NCI-H524 treated with DMSO at 0.1 percent for 48 hours (cell line): ENCODE measurements around the gene CABP4.

Source experiments
- DNase-seq: peaks from one replicate; lab custom pipeline; 2025; lab: John Stamatoyannopoulos, UW

The CABP4 gene

DNA sequence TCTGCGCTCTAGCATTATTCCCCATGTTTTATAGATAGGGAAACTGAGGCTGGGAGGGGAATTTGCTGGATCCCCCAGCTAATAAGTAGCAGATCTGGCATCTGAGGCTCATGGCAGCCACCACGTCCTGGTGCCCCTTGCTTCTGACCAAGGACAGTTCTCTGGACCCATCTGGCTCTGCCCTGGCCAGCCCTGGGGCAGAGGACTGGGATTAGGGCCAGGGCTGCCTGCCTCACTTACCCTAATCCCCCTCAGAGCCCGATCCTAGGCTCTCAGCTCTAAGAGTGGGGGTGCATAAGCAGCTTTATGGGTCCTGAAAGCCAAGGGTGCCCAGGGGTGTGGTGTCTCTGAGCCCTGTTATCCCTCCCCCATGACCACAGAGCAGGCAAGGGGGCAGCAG is at the start of gene CABP4:
TSS of gene CABP4 (plus strand) at position 301 of the 400 bp plus-strand sequence. CDS start at position 371, 70 bp downstream.
- no peak for DNase-seq

DNA sequence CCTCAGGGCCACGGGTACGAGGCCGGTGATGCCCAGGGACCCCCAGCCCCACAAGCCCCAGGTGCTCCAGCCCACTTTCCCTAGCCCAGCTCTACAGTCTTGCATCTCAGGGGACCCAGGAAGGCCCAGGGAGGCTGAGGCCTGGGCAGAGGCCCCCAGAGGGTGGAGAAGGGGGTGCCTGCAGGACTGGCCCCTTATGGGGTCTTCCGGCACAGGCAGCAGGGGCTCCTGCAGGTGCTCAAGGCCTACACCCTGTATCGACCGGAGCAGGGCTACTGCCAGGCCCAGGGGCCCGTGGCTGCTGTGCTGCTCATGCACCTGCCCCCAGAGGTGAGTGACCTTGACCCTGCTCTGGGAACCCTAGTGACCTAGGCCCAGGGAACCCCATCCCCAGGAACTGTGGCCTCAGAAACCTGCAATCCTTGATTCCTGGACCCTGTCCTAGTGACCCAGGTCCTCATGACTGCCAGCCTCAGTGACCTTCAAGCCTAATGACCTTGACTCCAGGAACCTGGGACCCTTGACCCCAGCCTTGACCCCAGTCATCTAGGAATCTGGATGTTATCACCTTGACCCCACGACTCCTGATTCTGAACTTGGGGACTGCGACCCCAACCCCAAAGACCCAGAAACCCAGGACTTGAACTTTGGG is 49.3 kb upstream of the CABP4 start:
- no peak for DNase-seq

DNA sequence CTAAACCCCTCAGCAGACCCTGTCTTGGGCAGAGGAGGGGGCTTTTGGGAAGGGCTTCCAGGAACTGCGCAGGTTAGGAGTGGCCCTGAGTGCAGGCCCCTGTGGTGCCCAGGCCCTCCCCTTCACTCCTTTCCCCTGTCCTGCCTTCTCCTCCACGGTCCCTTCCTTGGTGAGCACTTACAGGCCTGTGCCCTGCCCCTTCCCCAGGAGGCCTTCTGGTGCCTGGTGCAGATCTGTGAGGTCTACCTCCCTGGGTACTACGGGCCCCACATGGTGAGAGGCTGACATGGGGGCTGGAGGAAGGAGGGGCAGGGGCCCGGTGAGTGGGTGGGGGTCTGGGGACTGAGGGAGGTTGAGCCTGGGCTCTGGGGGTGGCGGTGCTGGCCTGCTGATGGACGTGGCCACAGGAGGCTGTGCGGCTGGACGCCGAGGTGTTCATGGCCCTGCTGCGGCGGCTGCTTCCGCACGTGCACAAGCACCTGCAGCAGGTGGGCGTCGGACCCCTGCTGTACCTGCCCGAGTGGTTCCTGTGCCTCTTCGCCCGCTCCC is 48.7 kb upstream of the CABP4 start:
- DNase-seq: no peak

DNA sequence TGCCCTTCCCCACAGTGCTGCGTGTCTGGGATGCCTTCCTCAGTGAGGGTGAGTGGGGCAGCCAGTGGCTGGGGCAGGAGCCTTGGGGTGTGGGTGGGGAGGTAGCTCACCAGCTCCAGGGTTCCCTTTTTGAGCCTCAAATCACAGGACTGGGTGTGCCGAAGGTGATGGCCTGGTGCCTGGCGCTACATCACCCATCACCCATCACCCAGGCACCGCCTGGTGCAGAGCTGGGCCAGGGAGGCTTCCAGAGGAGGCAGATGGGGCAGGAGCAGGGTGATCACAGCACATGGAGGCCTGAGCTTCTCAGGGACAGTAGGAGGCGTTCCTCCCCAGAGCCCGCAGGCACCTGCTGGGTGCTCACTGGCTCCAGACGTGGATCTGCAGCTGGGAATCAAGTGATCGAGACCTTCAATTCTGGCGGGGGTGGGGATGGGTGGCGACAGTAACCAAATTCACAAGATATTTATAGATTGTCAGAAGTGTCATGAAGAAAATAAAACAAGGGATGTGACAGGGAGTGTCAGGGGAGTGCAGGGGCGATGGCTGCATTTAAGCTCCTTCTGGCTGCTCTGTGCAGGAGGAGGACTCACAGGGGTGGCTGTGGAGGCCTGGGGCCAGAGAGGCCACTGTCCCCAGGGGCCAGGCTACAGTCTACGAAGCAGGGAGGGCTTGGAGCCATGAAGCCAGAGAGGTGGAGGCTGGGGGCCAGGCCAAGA is 48.0 kb upstream of the CABP4 start:
- no peak for DNase-seq

DNA sequence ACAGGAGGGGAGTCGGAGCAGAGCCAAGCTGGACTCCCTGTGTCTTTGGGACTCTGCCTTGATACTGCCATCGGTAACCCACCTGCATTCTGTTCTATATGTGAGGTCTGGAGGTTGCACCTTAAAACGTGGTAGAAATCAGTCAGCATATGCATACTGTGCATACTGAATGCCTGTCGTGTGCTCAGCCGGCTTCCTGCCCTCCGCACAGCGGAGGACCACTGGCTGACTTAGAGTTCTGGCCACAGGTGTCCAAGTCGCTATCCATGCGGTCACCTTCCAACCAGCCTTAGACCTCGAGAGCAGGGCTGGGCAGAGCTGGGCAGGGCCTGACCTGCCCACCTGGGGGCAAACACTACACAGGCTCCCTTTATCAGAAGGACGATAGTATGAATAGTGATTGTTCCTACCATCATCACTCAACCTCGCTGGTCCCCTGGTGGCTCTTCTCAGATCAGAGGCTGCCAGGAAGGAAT is 47.4 kb upstream of the CABP4 start:
- DNase-seq: no peak

DNA sequence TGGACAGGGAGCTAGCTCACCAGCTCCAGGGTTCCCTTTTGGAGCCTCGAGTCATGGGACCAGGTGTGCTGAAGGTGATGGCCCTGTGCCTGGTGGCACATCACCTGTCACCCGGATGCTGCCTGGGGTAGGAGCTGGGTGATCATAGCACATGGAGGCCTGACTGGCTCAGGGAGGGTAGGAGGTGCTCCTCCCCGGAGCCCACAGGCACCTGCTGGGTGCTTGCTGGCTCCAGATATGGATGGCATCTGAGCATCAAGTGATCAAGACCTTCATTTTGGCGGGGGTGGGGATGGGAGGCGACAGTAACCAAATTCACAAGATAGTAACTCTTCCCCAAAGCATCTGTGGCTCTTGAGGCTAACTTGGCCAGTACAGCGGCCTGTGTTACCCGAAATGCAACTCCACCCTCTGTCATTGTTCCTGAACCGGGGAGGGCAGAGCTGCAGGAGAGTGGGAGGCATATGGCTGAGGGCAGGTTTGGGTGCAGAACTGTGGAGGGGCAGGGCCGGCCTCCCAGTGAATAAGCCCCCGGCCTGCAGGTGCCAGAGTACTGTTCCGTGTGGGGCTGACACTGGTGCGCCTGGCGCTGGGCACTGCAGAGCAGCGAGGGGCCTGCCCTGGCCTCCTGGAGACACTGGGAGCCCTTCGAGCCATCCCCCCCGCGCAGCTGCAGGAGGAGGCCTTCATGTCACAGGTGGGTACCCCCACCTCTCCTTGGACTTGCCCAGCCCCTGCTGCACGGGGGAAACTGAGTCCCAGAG is 46.5 kb upstream of the CABP4 start:
- DNase-seq: no peak

DNA sequence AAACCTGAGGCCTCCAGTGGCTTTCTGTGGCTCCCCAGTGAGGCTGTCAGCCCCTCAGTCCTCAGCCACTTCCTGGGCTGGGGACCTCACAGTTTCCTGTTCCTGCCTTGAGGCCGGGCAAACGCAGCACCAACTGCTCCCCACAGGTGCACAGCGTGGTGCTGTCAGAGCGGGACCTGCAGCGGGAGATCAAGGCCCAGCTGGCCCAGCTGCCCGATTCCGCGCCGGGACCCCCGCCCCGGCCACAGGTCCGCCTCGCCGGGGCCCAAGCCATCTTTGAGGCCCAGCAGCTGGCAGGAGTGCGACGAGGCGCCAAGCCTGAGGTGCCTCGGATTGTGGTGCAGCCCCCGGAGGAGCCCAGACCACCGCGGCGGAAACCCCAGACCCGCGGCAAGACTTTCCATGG is 45.9 kb upstream of the CABP4 start:
- no peak for DNase-seq

DNA sequence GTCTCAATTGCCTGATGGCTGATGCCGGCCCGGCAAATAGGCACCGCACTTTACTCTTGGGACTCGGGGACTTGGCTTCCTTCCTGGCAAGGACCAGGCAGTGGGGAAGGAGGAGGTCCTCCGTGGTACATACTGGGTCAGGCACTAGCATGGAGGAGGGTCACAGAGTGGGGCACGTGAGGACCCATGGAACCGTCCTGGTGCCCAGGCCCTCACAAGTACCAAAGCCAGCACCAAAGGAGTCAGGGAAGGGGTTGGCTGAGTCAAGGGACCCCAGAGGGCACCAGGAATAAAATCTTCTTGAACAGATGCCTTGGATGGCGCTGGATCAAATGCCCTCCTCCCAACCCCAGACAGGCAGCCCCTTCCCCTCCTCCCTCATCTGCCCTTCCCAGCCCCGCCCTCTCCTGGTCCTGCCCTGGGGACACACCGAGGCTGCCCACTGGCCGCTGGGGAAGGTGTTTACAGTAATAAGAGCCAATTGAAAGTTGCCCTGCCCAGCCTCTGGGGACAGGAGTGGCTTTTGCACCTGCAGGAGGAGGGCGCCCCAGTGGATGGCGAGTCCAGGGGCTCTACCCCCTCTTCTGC is 45.3 kb upstream of the CABP4 start:
- no peak for DNase-seq

DNA sequence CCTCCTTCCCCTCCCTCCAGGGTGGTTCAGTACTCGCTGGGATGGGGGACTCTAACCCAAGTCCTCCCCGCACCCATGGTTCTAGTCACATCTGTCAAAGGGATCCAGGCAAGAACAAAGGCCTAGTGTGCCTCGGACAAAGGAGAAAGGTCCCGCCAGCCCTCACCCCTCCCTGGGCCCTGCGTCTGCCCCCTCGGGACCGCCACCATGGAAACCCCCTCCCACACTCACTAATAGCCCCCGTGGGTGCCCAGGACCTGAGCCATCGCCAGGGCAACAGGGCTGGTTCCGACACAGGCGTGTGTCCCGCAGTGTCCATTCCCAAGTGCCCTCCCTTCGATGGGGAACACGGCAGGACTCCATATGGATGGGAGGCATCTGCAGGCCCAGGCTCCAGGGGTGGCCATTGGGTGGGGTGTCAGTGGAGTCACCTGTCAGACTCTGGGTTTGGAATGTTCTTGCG is 44.8 kb upstream of the CABP4 start:
- DNase-seq: no peak

DNA sequence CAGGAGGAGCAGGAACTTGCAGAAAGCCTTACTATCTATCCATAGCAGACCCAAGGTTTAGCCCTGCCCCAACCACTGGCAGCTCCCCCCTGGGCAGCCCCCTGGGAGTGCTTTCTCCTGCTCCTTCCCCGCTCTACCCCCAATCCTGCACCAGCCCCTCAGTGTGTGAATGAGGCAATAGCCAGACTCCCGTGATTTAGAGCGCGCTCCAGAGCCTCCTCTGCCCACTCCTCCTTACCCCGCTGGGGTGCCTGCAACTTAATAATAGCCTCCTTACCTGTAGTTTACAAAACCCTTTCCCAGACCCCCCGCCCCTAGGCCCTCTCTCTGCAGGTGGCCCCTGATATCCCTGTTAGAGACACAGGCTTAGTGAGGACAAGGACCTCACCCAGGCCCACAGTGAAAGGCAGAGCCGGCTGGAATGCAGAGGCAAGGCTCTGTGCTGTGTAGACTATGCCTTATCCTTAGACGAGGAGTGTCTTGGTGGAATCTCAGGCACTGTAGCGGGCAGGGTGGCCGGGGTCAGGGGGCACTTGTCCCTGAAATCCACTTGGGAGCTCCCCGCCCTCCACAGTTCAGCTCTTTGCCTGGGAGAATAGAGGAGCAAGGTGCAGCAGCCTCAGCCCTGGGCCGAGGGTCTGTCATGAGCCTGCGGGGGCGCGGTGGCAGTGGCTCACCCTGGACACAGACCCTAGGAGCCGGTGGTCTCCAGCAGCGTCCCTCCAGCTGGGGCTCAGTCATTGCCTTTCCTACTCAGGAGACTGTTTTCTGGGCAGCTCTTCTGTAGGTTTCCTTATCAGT is 44.0 kb upstream of the CABP4 start:
- no peak for DNase-seq

DNA sequence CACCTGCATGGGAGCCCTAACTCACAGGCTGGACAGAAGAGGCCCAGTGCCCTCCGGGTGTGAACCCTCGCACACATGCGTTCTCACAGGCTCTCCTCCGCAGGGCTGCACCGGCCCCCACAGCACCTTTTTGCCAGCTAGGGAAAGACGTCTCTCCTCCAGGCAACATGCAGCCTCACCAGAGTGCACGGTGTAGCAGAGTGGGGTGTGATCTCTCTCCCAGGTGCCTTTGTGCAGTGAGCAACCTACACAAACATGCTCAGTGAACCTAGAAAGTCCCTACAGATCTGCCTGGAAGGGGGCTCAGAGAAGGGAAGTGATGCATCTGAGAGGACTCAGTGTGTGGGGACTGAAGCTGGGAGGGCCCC is 43.4 kb upstream of the CABP4 start:
- DNase-seq: no peak

DNA sequence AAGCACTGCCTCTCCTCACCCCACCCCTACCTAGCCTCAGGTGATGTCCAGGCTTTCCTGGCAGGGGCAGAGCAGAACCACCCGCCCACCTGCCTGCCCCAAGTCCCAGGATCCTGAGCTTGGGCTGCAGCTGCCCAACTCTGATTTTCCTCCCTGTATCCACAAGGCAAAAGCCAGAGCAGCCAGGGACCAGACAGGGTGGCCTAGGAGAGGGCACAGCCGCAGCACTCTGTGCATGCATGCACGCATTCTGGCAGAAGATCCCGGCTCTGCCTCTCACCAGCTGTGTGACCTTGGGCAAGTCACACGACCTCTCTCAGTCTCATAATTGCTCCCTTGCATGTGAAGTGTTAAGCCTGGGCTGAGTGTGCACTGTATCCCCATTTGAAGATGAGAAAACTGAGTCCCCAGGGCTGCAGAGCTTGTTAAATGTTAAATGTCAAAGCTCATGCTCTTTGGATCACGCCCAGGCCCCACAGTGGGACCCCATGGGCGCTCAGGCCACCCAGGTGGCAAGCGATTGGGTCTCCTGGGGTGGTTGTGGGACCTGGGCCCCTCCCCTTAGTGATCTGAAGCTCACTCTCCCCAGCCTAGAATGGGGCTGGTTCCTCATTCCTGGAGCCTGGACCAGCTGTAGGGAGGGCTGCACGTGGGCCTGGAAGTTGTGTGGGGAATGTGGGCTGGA is 42.5 kb upstream of the CABP4 start:
- DNase-seq: no peak

DNA sequence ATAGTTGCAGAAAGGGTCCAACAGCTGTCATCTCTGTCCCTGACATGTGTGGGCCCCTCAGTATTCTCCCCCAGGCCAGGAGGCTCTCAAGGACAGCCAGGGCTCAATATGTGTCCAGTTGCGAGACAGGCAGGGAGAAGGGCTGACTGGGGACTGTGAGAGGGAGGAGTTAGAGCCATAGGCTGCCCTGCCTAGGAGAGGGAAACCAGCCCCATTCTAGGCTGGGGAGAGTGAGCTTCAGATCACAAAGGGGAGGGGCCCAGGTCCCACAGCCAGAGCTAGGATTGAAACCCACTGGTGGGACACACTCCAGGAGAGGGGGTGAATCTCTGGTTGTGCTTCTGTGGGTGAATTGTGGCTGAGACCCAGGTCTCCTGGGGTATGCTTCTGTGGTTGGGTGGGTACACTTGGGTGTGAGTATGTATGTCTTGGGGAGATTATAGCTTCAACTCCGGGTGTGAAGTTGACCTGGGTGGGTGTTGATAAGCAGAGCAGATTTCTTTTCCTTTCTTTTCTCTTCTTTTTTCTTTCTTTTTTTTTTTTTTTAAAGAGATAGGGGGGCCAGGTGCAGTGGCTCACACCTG is 41.8 kb upstream of the CABP4 start:
- DNase-seq: no peak

DNA sequence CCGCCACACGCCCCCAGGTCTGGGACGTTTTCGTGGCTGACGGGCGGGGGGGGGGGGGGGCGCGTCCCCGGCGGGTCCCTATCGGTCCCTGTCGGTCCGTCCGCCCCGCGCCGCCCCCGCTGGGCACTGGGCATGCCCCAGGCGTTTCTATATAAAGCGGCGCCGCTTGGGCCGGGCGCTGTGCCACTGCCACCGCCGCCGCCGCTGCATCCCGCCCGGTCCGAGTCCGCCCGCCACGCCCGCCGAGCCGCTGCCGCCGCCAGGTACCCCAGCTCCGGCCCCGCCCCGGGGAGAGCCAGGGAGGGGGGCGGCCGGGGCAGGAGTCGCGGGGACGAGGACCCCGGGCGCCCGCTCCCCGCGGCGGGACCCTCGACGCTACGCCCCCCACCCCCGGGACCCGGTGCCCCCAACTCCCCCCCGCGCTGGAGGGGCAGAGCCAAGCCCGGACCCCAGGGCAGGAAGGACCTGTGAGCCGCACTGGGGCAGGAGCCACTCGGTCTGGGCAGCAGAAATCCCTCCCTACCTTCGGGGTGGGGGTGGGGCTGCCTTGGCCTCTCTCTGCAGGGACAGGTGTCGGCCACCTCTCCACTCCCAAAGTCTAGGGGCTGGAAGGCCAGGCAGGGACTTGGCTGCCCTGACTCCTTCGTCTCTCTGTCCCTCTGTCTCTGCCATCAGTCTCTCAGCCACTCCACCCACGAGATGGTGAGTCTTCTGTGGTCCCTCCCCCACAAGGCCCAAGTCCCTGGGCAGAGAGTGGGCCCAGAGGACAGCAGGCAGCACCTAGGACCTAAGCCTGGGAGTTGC is 39.5 kb upstream of the CABP4 start, which contains the start of gene CARNS1:
TSS of gene CARNS1 (plus strand) at position 178 of the 804 bp plus-strand sequence. CDS start at position 700, 522 bp downstream.
- no peak for DNase-seq

DNA sequence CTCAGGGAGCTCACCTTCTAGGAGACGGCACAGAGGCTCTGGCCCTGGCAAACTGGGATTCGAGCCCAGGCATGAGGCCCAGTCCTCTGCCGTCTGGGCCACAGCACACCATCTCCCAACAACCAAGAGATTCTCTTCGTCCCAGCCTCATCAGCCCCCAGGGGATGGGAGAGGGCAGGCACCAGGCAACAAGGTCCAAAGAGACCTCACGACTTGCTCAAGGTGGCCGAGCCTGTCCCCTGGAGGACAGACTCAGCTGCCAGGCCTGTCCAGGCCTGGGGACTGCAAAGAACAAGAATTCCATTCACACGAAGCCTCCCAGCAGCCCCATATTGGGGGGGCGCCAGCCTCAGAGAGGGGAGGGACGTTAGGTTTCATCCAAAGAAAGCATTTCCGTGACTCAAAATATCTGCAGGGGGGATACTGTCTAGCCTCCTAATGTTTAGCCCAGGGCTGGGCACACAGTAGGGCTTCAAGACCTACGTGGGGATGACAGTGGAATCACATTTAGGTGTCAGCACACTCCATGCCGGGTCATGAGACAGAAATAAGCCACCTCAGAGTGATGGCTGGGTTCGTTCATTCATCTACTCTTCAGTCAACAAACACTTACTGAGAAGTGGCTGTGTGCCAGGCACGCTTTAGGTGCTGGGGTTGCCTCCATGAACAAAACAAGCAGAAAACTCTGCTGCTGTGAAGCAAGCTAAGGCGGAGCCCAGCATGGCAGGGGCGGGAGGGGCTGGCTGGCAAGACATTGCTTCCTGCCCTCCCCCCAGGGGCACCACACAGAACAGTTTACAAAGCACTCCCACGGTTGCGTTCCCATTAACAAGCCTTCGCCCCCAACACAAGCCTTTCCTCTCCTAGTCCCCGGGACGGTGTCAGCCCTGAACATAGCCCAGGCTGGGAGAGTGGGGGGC is 38.5 kb upstream of the CABP4 start:
- DNase-seq: no peak

DNA sequence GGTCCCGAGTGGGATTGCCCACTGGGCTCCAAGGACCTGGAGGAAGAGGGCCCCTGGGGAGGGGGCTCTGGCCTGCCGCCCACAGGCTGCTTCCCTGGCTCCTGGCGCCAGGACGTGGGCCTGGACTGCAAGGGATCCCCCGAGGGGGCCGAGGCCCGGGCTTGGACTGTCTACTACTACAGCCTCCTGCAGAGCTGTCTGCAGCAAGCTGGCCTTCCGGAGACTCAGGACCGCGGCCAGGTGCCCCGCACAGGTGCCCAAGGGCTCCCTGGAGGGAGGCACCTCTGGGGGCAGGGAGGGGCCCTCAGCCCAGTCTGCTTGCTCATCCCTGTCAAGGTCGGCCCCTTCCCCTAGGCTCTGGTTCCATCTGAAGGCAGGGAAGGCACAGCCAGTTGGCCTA is 37.7 kb upstream of the CABP4 start:
- DNase-seq: no peak

DNA sequence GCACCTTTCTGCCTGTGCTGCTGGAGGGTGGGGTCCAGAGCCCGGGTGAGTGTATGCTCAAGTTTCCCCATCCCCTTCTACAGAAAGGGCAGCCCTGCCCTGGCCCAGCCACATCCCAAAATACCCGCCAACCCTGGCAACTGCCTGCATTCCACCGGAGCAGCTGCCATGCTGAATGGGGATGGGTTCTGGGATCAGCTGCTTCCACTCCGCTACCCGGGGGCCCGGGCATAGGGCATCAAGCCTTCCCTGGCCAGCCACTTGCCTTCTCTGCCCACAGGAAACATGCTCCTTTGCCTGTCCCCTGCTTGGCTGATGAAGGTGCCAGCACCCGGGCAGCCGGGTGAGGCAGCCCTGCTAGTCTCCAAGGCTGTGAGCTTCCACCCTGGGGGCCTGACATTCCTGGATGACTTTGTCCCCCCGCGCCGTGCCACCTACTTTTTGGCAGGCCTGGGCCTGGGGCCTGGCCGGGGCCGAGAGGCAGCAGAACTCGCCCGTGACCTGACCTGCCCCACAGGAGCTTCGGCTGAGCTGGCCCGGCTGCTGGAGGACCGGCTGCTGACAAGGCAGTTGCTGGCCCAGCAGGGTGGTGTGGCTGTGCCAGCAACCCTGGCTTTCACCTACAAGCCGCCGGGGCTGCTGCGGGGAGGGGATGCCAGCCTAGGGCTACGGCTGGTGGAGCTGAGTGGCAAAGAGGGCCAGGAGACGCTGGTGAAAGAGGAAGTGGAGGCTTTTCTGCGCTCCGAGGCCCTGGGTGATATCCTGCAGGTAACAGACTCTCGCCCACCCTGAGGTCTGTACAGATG is 36.5 kb upstream of the CABP4 start:
- no peak for DNase-seq
